Stomach (tissue), 9 donors: ENCODE results near the gene FBXO10. TPM values are rescaled to one million over a fixed set of nuclear protein-coding genes. Genes with fewer than 3 reads are reported as not detected.

Experiments
- DNase-seq, 2 donors: peaks; one replicate each; pipeline versions ENCODE4 v3.0.0 to v3.0.0-alpha.2; 2013 to 2019
- H3K27ac ChIP-seq, 5 donors: fragments of 200-600 bp in 4 of 5; sonication (generic) in 4 of 5; one replicate each; pipeline ENCODE4 v1.5.1; 2013 to 2019; ENCODE audit warnings: mild to moderate bottlenecking in 1 of 5, moderate library complexity in 1 of 5
- H3K27me3 ChIP-seq, 3 donors: fragments of 200-600 bp; sonication (generic); one replicate each; pipeline ENCODE4 v1.5.1; 2017 to 2019; ENCODE audit warnings: mixed run types in 1 of 3
- H3K36me3 ChIP-seq, 4 donors: fragments of 200-600 bp; sonication (generic); 1 replicate in 3 of 4; 2 replicates in 1 of 4; pipeline ENCODE4 v1.5.1; 2016 to 2019
- H3K4me1 ChIP-seq, 4 donors: fragments of 200-600 bp; sonication (generic); one replicate each; pipeline ENCODE4 v1.5.1; 2016 to 2019
- H3K4me3 ChIP-seq, 4 donors: fragments of 200-600 bp; sonication (generic) in 3 of 4; one replicate each; pipeline ENCODE4 v1.5.1; 2016 to 2019; ENCODE audit warnings: mild to moderate bottlenecking in 1 of 4
- H3K9me3 ChIP-seq, 4 donors: fragments of 200-600 bp; sonication (generic); one replicate each; pipeline ENCODE4 v1.5.1; 2016 to 2019
- CTCF ChIP-seq, 7 experiments: fragments of 450-650 bp in 4 of 7; fragments of 200-600 bp in 3 of 7; sonication (generic) in 3 of 7; IDR thresholded peaks; one replicate each; pipeline ENCODE4 v1.5.1; 2016 to 2019; ENCODE audit warnings: antibody characterized with exemption in 7 of 7, control low read depth in 2 of 7, mild to moderate bottlenecking in 1 of 7
- EP300 ChIP-seq: sonication (generic); formaldehyde crosslinking; IDR thresholded peaks from one replicate; pipeline ENCODE4 v1.6.1; 2017; ENCODE audit warnings: antibody characterized with exemption
- POLR2A ChIP-seq, 4 donors: fragments of 450-650 bp; IDR thresholded peaks; one replicate each; pipeline ENCODE4 v1.6.1; 2016; ENCODE audit warnings: antibody characterized with exemption in 4 of 4, control low read depth in 2 of 4, mild to moderate bottlenecking in 1 of 4, moderate library complexity in 1 of 4
- POLR2AphosphoS5 ChIP-seq, 3 donors: sonication (generic); formaldehyde crosslinking; IDR thresholded peaks; one replicate each; pipeline ENCODE4 v1.6.1; 2016; ENCODE audit warnings: antibody characterized with exemption in 3 of 3
- WGBS, 5 donors: extraction: QIAGEN DNeasy Blood & Tissue Kit in 3 of 5; methylation state at CpG; one replicate each; pipeline versions ENCODE4 v1.1.5 to v1.1.7; 2013 to 2018; 5-methylcytosine and 5-hydroxymethylcytosine counted together
- intact Hi-C: fragments of 100-400 bp; cut with DNase I; formaldehyde crosslinking; loops from one replicate; pipeline ENCODE4 v1.15.1; 2023; ENCODE audit warnings: low total_unique reads
- polyA plus RNA-seq, 3 donors: library from polyadenylated mRNA; stranded (reverse); fragments of 200-250 nt; gene quantifications; one replicate each; pipeline ENCODE4 v1.2.3, GENCODE V29; 2013
- total RNA-seq, 5 donors: library from RNA; depleted of rRNA; stranded (reverse); fragments of >200 nt; gene quantifications; one replicate each; pipeline versions ENCODE4 v1.1.0 to v1.2.3, GENCODE V29; 2014 to 2016
- donor health status: healthy with polysubstance abuse.
- donor health status: Bipolar disorder and iron deficiency.
- donor health status: healthy.

Gene FBXO10
- total and polyA plus RNA-seq, 8 donors: 0.43 to 6.2 (median 2.0) TPM

GRCh38 chr9:37508135-37508833 is 67.9 kb downstream of the FBXO10 start:
- Histone ChIP-seq H3K4me1 (no peaks in the 10 kb centered on the region), H3K9me3 (no peaks in the 10 kb centered on the region), H3K27ac (no peak overlapping the region), H3K36me3 (peaks cover 17 to 60% (median 56%) of the 10 kb centered on the region in 4 donors), H3K27me3 (no peaks in the 10 kb centered on the region), H3K4me3 (no peak overlapping the region)
- intact Hi-C loops: no loop called here
- DNase-seq: no peak
- 78 to 97% (median 93%) methylated on average over 5 of the region's 5 CpGs for WGBS, 5 donors
- TF ChIP-seq POLR2A (IDR thresholded peaks at IDR 0.05) (no peak), POLR2AphosphoS5 (IDR thresholded peaks at IDR 0.05) (no peak), EP300 (no peak), CTCF (IDR thresholded peaks at IDR 0.05) (no peak)

- TF ChIP-seq CTCF (IDR thresholded peaks at IDR 0.05) (no peak), POLR2AphosphoS5 (IDR thresholded peaks at IDR 0.05) (no peak), EP300 (no peak), POLR2A (IDR thresholded peaks at IDR 0.05) (no peak)
- DNase-seq: no peak
- Histone ChIP-seq H3K27ac (no peak overlapping the region), H3K27me3 (no peaks in the 10 kb centered on the region), H3K36me3 (peaks cover 23 to 66% (median 58%) of the 10 kb centered on the region in 4 donors), H3K4me3 (no peak overlapping the region), H3K4me1 (no peaks in the 10 kb centered on the region), H3K9me3 (no peaks in the 10 kb centered on the region)
- 93 to 98% (median 94%) methylated on average over 9 to 11 of the region's 11 CpGs for WGBS, 5 donors
- intact Hi-C loops: no loop called here
Observed at GRCh38 chr9:37507566-37508134, 68.5 kb downstream of the FBXO10 start.

GRCh38 chr9:37504605-37505004 is 71.6 kb downstream of the FBXO10 start:
- no peak overlapping the region for H3K4me3 ChIP-seq
- intact Hi-C loops: no loop called here
- H3K27ac ChIP-seq: peak overlapping the region in 1 of 5 donors; percentile 26
- no peaks in the 10 kb centered on the region for H3K4me1 ChIP-seq
- no peak for DNase-seq
- TF ChIP-seq POLR2AphosphoS5 (IDR thresholded peaks at IDR 0.05) (no peak), POLR2A (IDR thresholded peaks at IDR 0.05) (no peak), CTCF (IDR thresholded peaks at IDR 0.05) (no peak), EP300 (no peak)
- no peaks in the 10 kb centered on the region for H3K27me3 ChIP-seq
- peaks cover 44 to 80% (median 76%) of the 10 kb centered on the region in 4 donors for H3K36me3 ChIP-seq
- no peaks in the 10 kb centered on the region for H3K9me3 ChIP-seq
- WGBS, 5 donors: 85 to 96% (median 94%) methylated on average over 4 to 5 of the region's 5 CpGs

- no peaks in the 10 kb centered on the region for H3K27me3 ChIP-seq
- H3K4me3 ChIP-seq: no peak overlapping the region
- no peaks in the 10 kb centered on the region for H3K9me3 ChIP-seq
- intact Hi-C loops: no loop called here
- TF ChIP-seq CTCF (IDR thresholded peaks at IDR 0.05) (no peak), POLR2AphosphoS5 (IDR thresholded peaks at IDR 0.05) (no peak), POLR2A (IDR thresholded peaks at IDR 0.05) (no peak), EP300 (no peak)
- H3K36me3 ChIP-seq: peaks cover 45 to 88% (median 84%) of the 10 kb centered on the region in 4 donors
- WGBS, 5 donors: 85 to 94% (median 88%) methylated on average over 3 of the region's 3 CpGs
- no peaks in the 10 kb centered on the region for H3K4me1 ChIP-seq
- peak overlapping the region in 1 of 5 donors; percentile 20 for H3K27ac ChIP-seq
- peak in 1 of 2 donors; percentile 20 for DNase-seq
Observed at GRCh38 chr9:37503736-37504135, 72.4 kb downstream of the FBXO10 start.
